ENCODE data around the gene FTCDNL1. TPM values are rescaled to one million over a fixed set of nuclear protein-coding genes. Genes with fewer than 3 reads are reported as not detected.

Gene FTCDNL1
- total and polyA plus RNA-seq, 2 donors (not counting 1 experiment from before 2014, with no cell fraction given) = 1.7 to 1.9 TPM

GRCh38 chr2:199874209-199874608 is 23.2 kb upstream of the FTCDNL1 start:
- no peaks in the 10 kb centered on the region for H3K4me1 Mint-ChIP-seq
- H3K4me3 ChIP-seq (ENCODE audit: control extremely low read depth in 1 of 5, extremely low read depth in 1 of 5, insufficient read depth in 1 of 5, low read depth in 2 of 5, low read length in 4 of 5) = no peak overlapping the region
- no peaks in the 10 kb centered on the region for H3K9me3 Mint-ChIP-seq (ENCODE audit: insufficient read depth)
- peaks cover 3% of the 10 kb centered on the region for H3K27me3 Mint-ChIP-seq
- no peak overlapping the region for H3K27ac Mint-ChIP-seq
- H3K4me2 ChIP-seq (replicated peaks; ENCODE audit: low read depth, low read length, poor library complexity, severe bottlenecking) = no peak overlapping the region
- no peak overlapping the region for H3K27ac ChIP-seq (ENCODE audit: low read length in 2 of 2)
- no peaks in the 10 kb centered on the region for H3K4me1 ChIP-seq (ENCODE audit: control insufficient read depth in 2 of 2, insufficient read depth in 2 of 2, low read length in 2 of 2)
- H4K20me1 ChIP-seq (ENCODE audit: control insufficient read depth, insufficient read depth, low read length, poor library complexity, severe bottlenecking) = no peaks in the 10 kb centered on the region
- TF ChIP-seq EZH2 (IDR thresholded peaks at IDR 0.05; ENCODE audit: borderline replicate concordance, insufficient read depth, low read depth, low read length, poor library complexity, severe bottlenecking) = no peak
- no peak for TF ChIP-seq CTCF (IDR thresholded peaks at IDR 0.05)
- DNase-seq (no peak), ATAC-seq (ENCODE audit: low read depth) (no peak)
- peaks cover 0 to 7% (median 0%) of the 10 kb centered on the region in 3 donors for H3K9me3 ChIP-seq (ENCODE audit: control extremely low read depth in 1 of 3, control insufficient read depth in 2 of 3, insufficient read depth in 1 of 3, low read length in 2 of 3)
- no peaks in the 10 kb centered on the region for H3K36me3 ChIP-seq (replicated peaks in 1 of 2; ENCODE audit: control extremely low read depth in 1 of 2, control insufficient read depth in 1 of 2, extremely low read depth in 1 of 2, insufficient read depth in 2 of 2, low read length in 1 of 2)
- H3K9ac ChIP-seq (ENCODE audit: low read length) = no peak overlapping the region
- H3K79me2 ChIP-seq (ENCODE audit: control insufficient read depth, insufficient read depth, low read length) = no peaks in the 10 kb centered on the region
- 92% methylated on average over 1 of the region's 1 CpG for WGBS (ENCODE audit: insufficient coverage)
- ChIA-PET POLR2A (no interaction called here), CTCF (no interaction called here)
- no peaks in the 10 kb centered on the region for H3K27me3 ChIP-seq (replicated peaks in 1 of 4; ENCODE audit: control extremely low read depth in 1 of 4, control insufficient read depth in 3 of 4, insufficient read depth in 4 of 4, low read length in 3 of 4)
- H3K4me3 Mint-ChIP-seq = no peak overlapping the region
- intact Hi-C loops (cut with micrococcal nuclease) = no loop called here
- no peak overlapping the region for H2AFZ ChIP-seq (ENCODE audit: insufficient read depth, low read depth, low read length, poor library complexity, severe bottlenecking)

- H3K4me1 Mint-ChIP-seq = no peaks in the 10 kb centered on the region
- Histone ChIP-seq H4K20me1 (ENCODE audit: control insufficient read depth, insufficient read depth, low read length, poor library complexity, severe bottlenecking) (no peaks in the 10 kb centered on the region), H3K9ac (ENCODE audit: low read length) (no peak overlapping the region), H3K27me3 (replicated peaks in 1 of 4; ENCODE audit: control extremely low read depth in 1 of 4, control insufficient read depth in 3 of 4, insufficient read depth in 4 of 4, low read length in 3 of 4) (no peaks in the 10 kb centered on the region), H3K79me2 (ENCODE audit: control insufficient read depth, insufficient read depth, low read length) (no peaks in the 10 kb centered on the region), H3K36me3 (replicated peaks in 1 of 2; ENCODE audit: control extremely low read depth in 1 of 2, control insufficient read depth in 1 of 2, extremely low read depth in 1 of 2, insufficient read depth in 2 of 2, low read length in 1 of 2) (no peaks in the 10 kb centered on the region), H3K9me3 (ENCODE audit: control extremely low read depth in 1 of 3, control insufficient read depth in 2 of 3, insufficient read depth in 1 of 3, low read length in 2 of 3) (peaks cover 0 to 7% (median 0%) of the 10 kb centered on the region in 3 donors), H3K4me3 (ENCODE audit: control extremely low read depth in 1 of 5, extremely low read depth in 1 of 5, insufficient read depth in 1 of 5, low read depth in 2 of 5, low read length in 4 of 5) (no peak overlapping the region), H2AFZ (ENCODE audit: insufficient read depth, low read depth, low read length, poor library complexity, severe bottlenecking) (no peak overlapping the region), H3K4me1 (ENCODE audit: control insufficient read depth in 2 of 2, insufficient read depth in 2 of 2, low read length in 2 of 2) (no peaks in the 10 kb centered on the region), H3K4me2 (replicated peaks; ENCODE audit: low read depth, low read length, poor library complexity, severe bottlenecking) (no peak overlapping the region), H3K27ac (ENCODE audit: low read length in 2 of 2) (no peak overlapping the region)
- no peak for DNase-seq
- no peak overlapping the region for H3K4me3 Mint-ChIP-seq
- no peak overlapping the region for H3K27ac Mint-ChIP-seq
- CTCF ChIA-PET = no interaction called here
- no peaks in the 10 kb centered on the region for H3K9me3 Mint-ChIP-seq (ENCODE audit: insufficient read depth)
- peaks cover 6% of the 10 kb centered on the region for H3K27me3 Mint-ChIP-seq
- no peak for ATAC-seq (ENCODE audit: low read depth)
- intact Hi-C loops (cut with micrococcal nuclease) = no loop called here
- no peak for TF ChIP-seq EZH2 (IDR thresholded peaks at IDR 0.05; ENCODE audit: borderline replicate concordance, insufficient read depth, low read depth, low read length, poor library complexity, severe bottlenecking)
- no peak for TF ChIP-seq CTCF (IDR thresholded peaks at IDR 0.05)
- WGBS (ENCODE audit: insufficient coverage) = no CpG with 5 or more reads among the region's 1 CpG
- POLR2A ChIA-PET = no interaction called here
These were observed 19.6 kb upstream of the FTCDNL1 start for GRCh38 chr2:199870581-199870980.
